RKO (cell line): ENCODE data around the gene GDPD4.
A peak's percentile ranks its signal among the peaks of the same experiment; 100 is the strongest.

ENCODE experiments used
- DNase-seq: peaks from one replicate; pipeline ENCODE4 v3.0.0-alpha.2; 2016; ENCODE audit warnings: low spot score

GDPD4 gene

DNA sequence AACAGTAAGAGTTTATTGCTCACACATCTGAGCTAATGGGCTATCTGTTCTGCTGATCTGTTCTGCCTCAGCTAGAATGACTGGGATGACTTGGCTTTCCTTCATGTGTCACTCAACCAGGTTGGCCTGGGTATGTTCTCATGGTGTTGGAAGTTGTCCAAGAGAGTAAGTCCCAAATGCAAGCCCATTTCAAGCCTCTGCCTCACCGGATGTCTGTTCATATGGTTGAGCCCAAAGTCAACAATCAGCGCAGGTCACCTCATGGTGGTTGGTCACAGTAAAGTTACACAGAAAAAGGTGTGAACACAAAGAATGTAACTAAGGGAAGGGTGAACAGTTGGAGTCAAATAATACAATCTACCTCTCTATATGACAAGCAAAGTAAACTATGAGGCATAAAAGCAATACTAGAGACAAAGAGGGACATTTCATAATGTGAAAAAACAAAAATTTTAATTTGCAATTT, 1.9 kb downstream of the GDPD4 start:
- DNase-seq, result peak; percentile 87

DNA sequence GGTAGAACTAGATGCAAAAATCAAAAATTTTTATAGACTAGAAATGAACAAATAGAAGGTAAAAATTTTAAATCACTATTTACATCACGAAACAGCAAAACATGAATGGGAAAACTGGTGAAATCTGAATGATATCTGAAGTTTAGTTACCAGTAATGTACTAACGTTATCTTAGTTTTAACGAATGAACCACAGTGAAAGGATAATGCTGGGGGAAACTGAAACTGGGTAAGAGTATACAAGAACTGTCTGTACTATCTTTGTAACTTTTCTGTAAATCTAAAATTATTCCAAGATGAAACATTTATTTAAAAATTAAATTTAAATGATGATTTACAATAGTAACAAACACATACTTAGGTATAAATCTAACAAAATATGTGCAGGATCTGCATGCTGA, 7.4 kb downstream of the GDPD4 start:
- no peak for DNase-seq

DNA sequence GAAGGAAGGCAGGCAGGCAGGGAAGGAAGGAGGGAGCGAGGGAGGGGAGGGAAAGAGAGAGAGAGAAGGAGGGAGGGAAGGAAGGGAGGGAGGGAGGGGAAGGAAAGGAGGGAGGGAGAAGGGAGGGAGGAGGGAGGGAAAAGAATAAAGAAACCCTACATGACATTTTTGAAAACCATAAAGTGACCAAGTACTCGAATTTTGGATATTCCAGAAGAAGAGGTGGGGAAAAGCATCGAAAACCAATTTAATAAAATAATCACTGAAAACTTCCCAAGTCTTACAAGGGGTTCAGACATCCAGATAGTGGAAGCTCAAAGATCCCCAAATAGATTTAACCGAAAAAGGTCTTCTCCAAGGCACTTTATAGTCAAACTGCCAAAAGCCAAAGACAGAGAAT, 11.7 kb downstream of the GDPD4 start:
- no peak for DNase-seq

DNA sequence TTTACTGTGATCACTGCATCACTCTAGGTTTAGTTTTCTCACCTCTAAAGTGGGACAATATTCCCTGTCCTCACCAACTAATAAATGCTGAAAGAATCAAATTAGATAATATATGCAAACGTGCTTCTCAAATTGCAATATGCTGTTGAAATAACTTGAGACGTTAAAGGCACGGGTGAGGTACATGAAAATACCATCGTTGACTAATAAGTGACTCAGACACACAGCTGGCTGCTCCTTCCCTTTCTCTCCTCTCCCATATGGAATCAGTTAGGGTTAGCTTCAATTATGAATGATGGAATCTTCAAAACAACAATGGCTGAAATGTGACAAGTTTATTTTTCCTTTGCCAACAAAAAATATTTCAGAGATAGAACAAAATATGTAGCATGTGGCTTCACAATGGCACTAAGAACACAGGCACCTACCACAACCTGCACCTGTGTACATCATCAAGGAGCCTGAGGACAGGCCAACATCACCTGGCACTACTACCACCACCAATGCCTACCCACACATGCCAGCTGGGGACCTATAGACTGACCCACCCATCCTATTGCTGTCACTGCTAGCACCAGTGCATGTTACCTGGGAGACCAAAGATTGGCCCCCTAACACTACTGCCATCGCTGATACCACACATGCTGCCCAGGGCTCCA, 13.7 kb downstream of the GDPD4 start:
- peak; percentile 72 for DNase-seq

- DNase-seq, result no peak
Observed at GRCh38 chr11:77287136-77287535, 14.3 kb downstream of the GDPD4 start.

DNA sequence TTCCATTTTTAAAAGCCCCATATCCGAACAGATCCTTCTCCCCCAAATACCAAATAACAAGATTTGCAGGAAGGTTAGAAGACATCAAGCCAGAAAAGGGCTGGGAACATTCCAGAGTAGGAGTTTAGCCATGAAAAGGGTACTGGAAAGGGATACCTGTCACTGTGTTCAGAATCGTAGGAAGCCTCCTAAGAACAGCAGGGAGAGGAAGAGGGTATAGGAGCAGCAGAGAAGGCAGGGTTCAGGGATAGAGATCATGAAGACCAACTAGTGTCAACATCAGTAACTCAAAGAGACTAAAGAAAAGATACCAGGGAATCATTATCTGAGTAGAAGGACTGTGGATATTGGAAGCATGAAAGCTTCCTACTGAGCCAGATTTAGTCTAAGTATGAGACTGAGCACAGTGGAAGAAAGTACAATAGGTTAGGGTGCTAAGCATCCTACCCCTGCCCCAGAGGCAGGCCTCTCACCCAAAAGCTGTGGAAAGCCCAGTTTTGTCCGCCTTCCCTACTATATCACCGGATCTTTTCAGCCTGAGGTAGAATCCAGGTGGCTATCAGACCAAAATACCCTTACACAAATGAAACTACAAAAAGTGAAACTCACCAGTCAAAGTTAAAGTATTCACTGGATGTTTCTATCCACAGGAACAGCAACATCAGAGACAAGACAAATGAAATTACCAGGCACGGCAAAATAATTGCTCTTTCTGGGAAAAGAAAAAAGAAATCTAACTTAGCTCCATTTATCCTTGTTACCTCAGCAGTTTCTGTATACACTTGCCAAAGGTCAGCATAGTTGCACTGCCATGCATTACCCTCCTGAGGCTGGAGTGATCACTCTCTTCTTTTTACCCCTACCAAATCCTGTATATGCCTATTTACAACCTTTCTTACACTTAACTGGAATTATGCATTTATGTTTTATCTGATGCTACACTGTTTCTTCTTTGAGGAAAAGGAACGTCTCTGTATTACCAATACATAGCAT, 16.7 kb downstream of the GDPD4 start:
- no peak for DNase-seq

- no peak for DNase-seq
Observed at GRCh38 chr11:77283101-77283500, 18.4 kb downstream of the GDPD4 start.

GRCh38 chr11:77278595-77279506, 22.6 kb downstream of the GDPD4 start:
- DNase-seq, result peak; percentile 28

GRCh38 chr11:77276271-77276670, 25.2 kb downstream of the GDPD4 start:
- no peak for DNase-seq

DNA sequence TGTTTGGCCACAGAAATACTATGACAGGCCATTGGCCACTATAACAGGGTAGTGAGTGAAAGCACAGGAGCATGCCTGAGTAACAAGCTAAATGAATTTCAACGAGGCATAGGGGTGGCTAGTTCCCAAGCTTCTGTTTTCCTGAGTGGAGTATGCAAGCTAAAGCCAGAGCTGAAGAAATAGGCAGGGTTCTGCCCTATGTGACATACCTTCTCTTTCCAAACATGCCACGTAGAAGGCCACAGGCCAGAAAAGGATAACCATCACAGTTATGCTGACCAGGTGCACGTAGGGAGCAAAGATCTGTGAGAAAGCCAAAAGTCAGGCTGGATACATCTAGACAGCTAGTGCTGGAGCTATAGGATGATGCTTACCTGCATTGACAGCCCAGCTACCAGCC, 30.6 kb downstream of the GDPD4 start:
- DNase-seq, result no peak

- DNase-seq, result peak; percentile 35
Observed at GRCh38 chr11:77269484-77270123, 31.9 kb downstream of the GDPD4 start.

- DNase-seq, result no peak
Observed at GRCh38 chr11:77267962-77268361, 33.5 kb downstream of the GDPD4 start.

DNA sequence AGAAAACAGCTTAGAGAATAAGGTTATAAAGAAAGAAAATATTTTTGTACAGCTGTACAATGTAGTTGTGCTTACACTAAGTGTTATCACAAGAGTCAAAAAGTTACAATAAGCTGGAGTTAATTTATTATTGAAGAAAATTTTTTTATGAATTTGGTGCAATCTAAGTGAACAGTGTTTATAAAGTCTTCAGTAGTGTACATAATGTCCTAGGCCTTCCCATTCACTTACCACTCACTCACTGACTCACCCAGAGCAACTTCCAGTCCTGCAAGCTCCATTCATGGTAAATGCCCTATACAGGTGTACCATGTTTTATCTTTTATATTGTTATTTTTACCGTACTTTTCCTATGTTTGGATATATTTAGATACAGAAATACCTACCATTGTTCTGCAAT, 34.7 kb downstream of the GDPD4 start:
- DNase-seq, result no peak

DNA sequence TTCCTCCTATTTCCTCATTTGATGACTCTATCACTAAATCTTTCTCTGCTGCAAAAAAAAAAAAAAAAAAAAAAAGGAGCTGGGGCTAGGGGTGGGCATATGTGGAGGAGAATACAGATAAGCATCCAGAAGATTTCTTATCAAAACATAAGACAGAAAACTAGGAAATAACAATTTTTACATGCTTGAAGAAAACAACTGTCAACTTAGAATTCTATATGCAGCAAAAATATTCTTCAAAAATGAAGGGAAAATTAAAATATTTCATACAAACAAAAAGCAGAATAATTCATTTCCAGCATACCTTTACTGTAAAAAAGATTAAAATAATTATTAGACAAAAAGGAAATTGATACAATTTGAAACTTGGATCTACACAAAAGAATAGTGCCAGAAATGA, 38.7 kb downstream of the GDPD4 start:
- DNase-seq, result no peak

- DNase-seq, result no peak
Observed at GRCh38 chr11:77259641-77260040, 41.8 kb downstream of the GDPD4 start.

- no peak for DNase-seq
Observed at GRCh38 chr11:77253690-77254089, 47.8 kb downstream of the GDPD4 start.

DNA sequence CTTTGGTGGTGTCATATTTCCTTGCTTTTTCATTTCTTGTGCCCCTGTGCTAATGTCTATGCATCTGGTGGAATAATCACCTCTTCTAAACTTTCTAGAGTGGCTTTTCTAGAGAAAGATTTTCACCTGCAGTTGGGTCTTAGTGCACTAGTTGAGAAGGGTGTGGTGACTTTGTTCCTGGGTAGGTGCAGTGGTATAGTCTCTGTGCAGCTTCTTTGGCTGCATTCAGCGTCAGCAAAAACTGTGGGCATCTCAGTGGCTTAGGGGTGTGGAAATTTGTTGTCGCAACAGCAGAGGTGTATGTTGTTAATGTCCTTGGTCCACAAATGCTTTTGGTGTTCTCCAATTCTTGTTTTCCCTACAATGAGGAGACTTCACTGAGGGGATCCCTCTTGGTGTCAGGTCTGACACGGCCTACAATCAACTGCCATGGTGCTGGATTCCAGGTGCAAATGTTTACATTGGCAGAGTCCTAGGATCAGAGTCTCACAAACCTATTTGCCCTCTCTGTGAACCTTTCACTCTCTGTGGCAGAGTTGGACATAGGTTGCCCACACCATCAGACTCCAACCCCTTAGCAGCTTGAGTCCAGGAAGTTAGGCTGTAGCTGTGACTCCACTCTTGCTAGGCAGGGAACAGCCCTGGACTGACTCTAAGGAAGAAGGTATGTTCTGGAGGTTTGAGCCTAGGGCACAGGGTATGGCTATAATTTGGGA, 48.8 kb downstream of the GDPD4 start:
- no peak for DNase-seq

DNA sequence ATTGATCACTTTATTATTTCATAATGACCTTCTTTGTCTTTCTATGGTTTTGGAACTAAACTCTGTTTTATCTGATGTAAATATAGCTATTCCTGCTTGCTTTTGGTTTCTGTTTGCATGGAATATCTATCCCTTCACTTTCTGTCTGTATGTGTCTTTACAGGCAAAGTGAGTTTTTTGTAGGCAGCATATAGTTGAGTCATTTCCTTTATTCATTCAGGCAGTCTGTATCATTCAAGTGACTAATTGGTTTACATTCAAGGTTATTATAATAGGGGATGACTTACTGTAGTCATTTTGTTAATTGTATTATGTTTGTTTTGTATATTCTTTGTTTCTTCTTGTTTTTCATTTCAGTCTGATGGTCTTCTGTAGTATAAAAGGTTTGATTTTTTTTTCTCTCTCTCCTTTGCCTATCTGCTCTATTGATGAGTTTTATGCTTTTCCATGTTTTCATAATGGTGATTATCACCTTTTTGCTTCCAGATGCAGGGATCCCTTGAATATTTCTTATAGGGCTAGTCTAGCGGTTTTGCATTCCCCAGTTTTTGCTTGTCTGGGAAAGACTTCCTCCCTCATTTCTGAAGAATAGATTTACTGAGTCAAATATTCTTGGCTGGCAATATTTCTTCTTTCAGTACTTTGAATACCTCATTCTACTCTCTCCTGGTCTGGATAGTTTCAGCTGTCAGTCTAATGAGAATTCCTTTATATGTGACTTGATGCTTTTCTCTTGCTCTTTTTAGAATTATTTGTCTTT, 50.4 kb downstream of the GDPD4 start:
- peak; percentile 93 for DNase-seq

DNA sequence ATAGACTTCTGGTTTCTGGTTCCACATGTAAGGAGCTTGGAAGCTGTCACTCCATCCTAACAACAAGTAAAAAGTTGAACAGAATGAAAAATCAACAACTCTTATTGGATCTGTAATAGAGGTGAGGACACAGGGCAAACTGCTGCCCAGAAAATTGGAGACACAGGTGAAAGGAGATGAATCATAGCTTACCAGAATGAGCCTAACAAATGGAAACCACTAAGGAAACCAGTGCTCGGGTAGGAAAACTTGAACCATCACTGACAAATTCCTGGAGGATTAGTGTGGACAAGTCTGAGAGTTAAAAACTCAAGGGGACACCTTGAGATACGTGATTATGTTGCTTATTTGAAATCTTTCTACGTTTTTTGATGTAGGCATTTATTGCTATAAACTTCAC, 52.1 kb downstream of the GDPD4 start:
- DNase-seq, result peak; percentile 11
